ENCODE data around the gene GPR82.

Gene GPR82

GRCh38 chrX:41723826-41724225 is at the start of gene GPR82:
Gene GPR82 (plus strand): TSS chrX:41724181. CDS start chrX:41727027, 2,846 bp downstream.
- TF ChIP-seq CTCF (IDR thresholded peaks at IDR 0.05) = no peak

GRCh38 chrX:41677183-41678060 is 46.6 kb upstream of the GPR82 start:
- no peak for TF ChIP-seq CTCF (IDR thresholded peaks at IDR 0.05)

- TF ChIP-seq CTCF (IDR thresholded peaks at IDR 0.05) = no peak
These were observed 39.8 kb upstream of the GPR82 start for GRCh38 chrX:41684138-41684537.

- no peak for TF ChIP-seq CTCF (IDR thresholded peaks at IDR 0.05)
These were observed 39.0 kb upstream of the GPR82 start for GRCh38 chrX:41684940-41685339.

- TF ChIP-seq CTCF (IDR thresholded peaks at IDR 0.05) = no peak
These were observed 37.2 kb upstream of the GPR82 start for GRCh38 chrX:41686788-41687187.

- TF ChIP-seq CTCF (IDR thresholded peaks at IDR 0.05) = no peak
These were observed 35.8 kb upstream of the GPR82 start for GRCh38 chrX:41688156-41688555.

- no peak for TF ChIP-seq CTCF (IDR thresholded peaks at IDR 0.05)
These were observed 35.1 kb upstream of the GPR82 start, which contains the start of gene GPR34 for GRCh38 chrX:41688835-41689234. Gene GPR34 (plus strand): TSS chrX:41688973. CDS start chrX:41695634, 6,661 bp downstream.

Data from LNCAP (cell line).